GM18505 (cell line): ENCODE results near the gene SYP.
A peak's percentile ranks its signal among the peaks of the same experiment; 100 is the strongest.

Experiments used
- ATAC-seq: cut with Tn5 transposase; IDR thresholded peaks from one replicate; pipeline ENCODE4 v1.9.1; 2021; ENCODE audit not compliant: unreplicated experiment
- POLR2A ChIP-seq: IDR thresholded peaks from 4 replicates; pipeline ENCODE4 v1.6.1; 2011; ENCODE audit warnings: borderline replicate concordance; ENCODE audit not compliant: insufficient read depth, insufficient read length; ENCODE audit errors: extremely low read depth

SYP gene

DNA sequence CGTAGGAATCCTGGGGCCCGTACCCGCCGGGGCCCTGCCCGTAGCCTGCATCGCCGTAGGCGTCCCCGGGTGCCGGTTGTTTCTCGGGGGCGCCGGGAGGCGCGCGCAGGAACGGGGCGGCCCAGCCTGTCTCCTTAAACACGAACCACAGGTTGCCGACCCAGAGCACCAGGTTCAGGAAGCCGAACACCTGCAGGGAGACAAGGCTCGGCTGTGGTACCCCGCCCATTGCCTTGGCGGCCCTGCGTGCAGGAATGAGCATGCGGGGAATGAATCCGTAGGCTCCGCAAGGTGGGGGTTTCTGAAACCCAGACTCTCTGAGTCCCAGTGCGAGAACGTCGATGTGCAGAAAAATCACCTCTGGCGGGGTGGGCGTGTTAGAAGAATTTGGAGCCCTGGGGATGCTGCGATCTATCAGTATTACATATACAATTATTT, 8.4 kb downstream of the SYP start:
- no peak for TF ChIP-seq POLR2A
- ATAC-seq, result peak; percentile 21

GRCh38 chrX:49190821-49191573, 9.0 kb downstream of the SYP start:
- peak; percentile 79 for ATAC-seq
- peak; percentile 76 for TF ChIP-seq POLR2A

- ATAC-seq, result no peak
- TF ChIP-seq POLR2A, result no peak
Observed at GRCh38 chrX:49189606-49190005, 10.4 kb downstream of the SYP start.

DNA sequence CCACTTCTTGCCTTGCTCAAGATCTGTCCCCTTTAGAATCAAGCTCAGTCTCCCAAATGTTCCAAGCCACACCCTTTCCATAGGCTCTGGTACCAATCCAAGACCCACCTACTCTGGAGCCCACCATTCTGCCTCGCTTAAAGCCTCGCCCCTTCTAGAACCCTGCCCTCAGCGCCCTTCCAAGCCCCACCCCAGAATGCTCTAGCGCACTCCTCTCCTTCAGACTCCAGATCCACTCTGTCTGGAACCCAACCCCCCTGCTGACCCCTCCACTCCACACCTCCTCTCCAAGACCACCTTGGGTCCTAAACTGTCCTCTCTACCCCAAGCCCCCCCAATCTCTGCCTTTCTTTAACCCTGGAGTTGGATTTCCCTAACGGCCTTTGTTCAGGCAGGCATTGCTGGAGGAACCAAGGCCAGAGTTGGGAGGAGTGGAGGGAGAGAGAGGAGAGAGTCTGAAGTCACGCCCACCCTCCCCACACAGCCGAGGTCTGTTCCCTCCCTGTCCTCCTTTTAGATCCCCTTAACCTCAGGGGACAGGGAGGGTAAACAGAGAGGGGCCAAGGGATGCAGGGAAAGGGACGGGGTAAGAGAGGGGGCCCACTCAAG, 11.4 kb downstream of the SYP start:
- ATAC-seq, result no peak
- no peak for TF ChIP-seq POLR2A

DNA sequence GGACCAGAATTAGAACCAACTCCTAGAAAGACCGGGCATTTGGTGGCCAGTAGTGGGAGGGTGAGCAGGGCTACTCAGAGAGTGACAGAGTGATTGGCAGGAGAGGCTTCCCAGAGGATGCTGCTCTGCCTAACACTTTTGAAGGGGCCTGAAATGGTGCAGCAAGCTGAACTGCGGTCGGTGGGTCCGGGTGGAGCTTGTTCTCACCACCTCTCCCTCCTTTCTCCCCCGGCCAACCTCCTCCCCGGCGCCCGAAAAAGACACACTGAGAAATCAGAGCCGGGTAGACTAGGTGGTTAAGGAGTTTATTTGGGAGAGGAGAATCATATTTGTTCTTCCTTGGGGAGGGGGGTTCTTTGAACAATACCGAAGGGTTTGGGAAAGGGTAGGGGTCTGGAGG, 12.5 kb downstream of the SYP start:
- ATAC-seq, result no peak
- TF ChIP-seq POLR2A, result no peak

DNA sequence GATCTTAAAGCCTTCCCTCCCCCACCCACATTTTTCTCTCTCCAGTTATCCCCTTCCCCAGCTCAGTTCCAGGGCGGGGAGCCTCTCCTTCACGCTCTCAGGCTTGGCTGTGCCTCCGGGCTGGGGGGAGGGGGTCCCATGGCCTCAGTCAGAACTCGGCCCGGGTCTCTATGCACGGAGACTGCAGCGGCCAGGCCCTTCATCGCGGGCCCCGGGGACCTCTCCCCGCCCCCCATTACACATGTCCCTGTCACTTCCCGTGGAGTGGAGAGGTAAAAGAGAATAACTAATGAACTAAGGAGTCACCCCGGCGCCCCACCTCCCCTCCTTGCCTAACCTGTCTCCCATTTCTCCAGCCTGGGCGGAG, 13.0 kb downstream of the SYP start:
- no peak for ATAC-seq
- no peak for TF ChIP-seq POLR2A

DNA sequence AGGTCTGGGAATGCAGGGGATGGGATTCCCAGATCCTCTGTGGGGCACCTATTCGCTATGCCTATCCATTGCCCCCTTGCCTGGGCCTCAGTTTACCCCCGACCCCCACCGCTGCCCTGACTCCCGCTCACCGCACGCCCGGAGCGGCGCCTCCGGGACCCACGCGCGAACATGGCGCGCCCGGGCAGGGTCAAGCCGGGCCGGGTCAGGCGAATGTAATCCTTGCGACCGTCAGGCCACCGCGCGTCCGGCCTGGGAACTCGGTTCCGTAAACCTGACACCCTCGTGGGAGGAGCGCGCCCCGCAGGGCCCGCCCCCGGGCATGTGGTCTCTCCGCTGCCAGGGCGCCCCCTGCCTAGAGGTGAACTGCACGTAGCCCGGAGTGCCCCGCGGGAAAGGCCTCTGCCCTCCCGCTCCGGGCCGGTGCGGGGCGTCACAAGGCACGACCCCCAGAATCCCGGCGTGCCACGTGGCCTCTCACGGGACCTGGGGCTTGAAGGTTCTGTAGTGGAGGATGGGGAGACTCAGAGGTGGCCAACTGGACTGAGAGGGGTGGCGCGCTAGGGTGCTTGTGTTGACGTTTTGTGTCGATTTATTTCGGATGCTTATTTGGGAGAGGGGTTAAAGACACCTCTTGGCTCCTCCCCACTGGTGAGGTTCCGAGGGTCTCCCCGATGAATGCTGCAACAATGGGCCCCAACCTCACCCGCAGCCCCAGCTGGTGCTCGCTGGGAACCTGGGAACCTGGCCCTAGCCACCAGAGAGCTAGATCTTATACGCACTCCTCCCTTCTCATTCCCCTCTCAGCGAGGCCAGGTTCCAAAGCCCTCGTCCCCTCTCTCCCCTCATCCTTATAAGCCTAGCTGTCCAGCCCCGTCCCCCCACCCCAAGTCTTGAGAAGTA, 13.6 kb downstream of the SYP start, which contains the start of gene PRICKLE3:
PRICKLE3 (minus strand) TSS at position 249 of the 903 bp plus-strand sequence; CDS start at position 173, 76 bp downstream.
- peak; percentile 81 for TF ChIP-seq POLR2A
- no peak for ATAC-seq

DNA sequence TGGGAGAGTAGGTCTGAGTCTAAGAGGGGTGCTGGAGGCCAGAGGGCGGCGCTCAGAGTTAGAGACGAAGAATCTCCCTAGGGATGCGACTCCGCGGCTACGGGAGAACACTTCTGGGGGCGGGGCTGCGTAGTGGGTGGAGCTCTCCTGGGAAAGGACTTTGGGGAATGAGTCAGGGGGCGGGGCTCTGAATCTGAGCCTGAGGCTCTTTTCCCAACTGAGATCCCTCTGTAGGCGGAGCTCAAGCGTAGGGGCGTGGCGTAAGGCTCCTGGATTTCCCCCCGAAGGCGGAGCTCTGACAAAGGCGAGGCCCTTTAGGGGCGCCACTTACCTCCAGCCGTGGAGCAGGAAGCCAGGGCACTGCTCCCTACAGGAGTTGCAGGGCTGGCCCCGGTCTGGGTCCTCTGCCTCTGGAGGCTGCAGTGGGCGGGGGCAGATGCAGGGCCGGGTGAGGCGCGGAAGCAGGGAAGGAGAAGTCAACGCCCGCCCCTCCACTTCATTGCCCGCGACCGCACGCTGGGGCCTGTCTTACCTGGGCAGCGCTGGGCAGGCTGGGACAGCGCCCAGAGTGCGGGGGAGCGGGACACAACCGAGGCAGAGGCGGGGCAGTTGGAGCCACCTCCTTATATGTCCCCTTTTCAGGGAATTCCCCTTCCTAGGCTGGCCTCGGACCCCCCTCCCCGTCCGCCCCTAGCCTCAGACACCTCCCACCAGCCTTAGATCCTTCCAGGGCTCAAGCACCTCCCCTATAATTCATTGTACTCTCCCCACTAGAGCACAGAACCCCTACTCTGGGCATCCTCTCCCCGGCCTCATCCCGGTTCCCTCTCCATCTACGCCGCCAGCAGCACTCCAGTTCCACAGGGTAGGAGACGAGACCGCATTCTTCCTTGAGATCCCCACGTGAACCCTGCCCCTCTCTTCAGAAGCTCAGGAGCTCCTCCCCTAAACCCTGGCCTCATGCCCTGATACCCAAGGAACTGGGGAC, 15.4 kb downstream of the SYP start:
- ATAC-seq, result no peak
- TF ChIP-seq POLR2A, result peak; percentile 36

- no peak for TF ChIP-seq POLR2A
- ATAC-seq, result no peak
Observed at GRCh38 chrX:49183701-49184281, 16.2 kb downstream of the SYP start.

GRCh38 chrX:49179358-49179757, 20.6 kb downstream of the SYP start:
- no peak for ATAC-seq
- TF ChIP-seq POLR2A, result no peak

GRCh38 chrX:49178537-49178936, 21.5 kb downstream of the SYP start:
- no peak for ATAC-seq
- TF ChIP-seq POLR2A, result no peak

GRCh38 chrX:49177873-49178480, 22.0 kb downstream of the SYP start:
- no peak for ATAC-seq
- no peak for TF ChIP-seq POLR2A
